Vagina (tissue), 2 donors: ENCODE results near the gene GAL3ST3.
A peak's percentile ranks its signal among the peaks of the same experiment; 100 is the strongest.

Experiments used
- CTCF ChIP-seq, 3 experiments: fragments of 450-650 bp in 2 of 3; fragments of 200-600 bp in 1 of 3; sonication (generic) in 1 of 3; IDR thresholded peaks; one replicate each; pipeline ENCODE4 v1.5.1; 2017 to 2019; ENCODE audit warnings: antibody characterized with exemption in 3 of 3, mild to moderate bottlenecking in 2 of 3, moderate library complexity in 2 of 3
- POLR2AphosphoS5 ChIP-seq, 2 donors: sonication (generic); formaldehyde crosslinking; IDR thresholded peaks; one replicate each; pipeline ENCODE4 v1.9.0; 2017; ENCODE audit warnings: antibody characterized with exemption in 2 of 2, mild to moderate bottlenecking in 2 of 2, low read depth in 1 of 2; ENCODE audit not compliant: insufficient read depth in 1 of 2

GRCh38 chr11:66045177-66045639 lies 3.8 kb downstream of the GAL3ST3 start:
- TF ChIP-seq CTCF (IDR thresholded peaks at IDR 0.05) (peak; percentile 51 to 76 (median 60)), POLR2AphosphoS5 (IDR thresholded peaks at IDR 0.05; ENCODE audit: insufficient read depth in 1 of 2, low read depth in 1 of 2) (no peak)
